LNCaP clone FGC (cell line): ENCODE measurements around the gene MS4A1.

Experiments used
- DNase-seq: peaks from one replicate; pipeline ENCODE4 v3.0.0-alpha.2; 2011; ENCODE audit warnings: low read depth
- H3K4me3 ChIP-seq: 2 replicates; pipeline ENCODE4 v1.5.1; 2011; ENCODE audit warnings: mild to moderate bottlenecking, low read depth, low read length, control low read depth
- TF ChIP-seq, protein P1 (sequence below): IDR thresholded peaks from 2 replicates; pipeline ENCODE4 v1.5.1; 2012; ENCODE audit warnings: mild to moderate bottlenecking; ENCODE audit not compliant: control insufficient read depth, insufficient read depth; ENCODE audit errors: extremely low read depth

Gene MS4A1

DNA sequence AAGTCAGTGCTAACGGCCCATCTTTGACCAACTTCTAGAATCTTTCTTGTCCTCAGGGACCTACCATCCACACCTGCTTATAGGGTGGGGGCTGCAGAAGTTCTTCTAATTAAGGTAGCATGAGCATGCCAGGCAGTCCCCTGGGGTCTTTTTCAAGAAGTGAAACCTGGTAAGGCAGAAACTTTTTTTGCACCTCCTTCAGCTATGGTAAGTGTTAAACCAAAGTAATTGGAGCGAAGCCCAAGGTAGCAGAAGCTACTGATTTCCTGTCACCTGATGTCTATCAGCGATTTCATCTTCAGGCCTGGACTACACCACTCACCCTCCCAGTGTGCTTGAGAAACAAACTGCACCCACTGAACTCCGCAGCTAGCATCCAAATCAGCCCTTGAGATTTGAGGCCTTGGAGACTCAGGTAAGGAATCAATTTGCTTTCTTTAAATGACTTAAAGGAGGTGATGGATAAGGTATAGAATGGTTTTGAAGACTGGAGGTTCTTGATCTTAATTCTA is at the start of gene MS4A1:
TSS of gene MS4A1 (plus strand) at position 317 of the 512 bp plus-strand sequence. CDS start 6,528 bp downstream, outside the sequence.
- no peak for DNase-seq

DNA sequence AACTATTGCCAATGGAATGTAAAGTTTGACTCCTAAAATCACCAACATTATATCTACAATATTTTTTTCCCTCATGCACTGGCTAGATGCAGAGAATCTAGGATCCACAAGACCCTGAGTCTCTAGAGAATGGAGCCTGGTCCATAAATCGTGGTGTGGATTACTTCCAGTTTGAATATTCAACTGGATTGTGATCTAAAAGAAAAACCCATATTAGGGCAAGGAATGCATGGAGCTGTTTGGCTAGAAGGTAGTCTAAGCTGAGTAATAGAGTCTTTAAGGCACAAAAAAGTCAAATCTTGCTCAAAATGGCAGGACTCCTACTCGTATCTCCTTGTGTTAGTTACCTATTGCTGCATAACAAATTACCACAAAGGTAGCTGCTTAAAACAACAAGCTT is 35.6 kb upstream of the MS4A1 start:
- H3K4me3 ChIP-seq: no peak overlapping the region
- no peak for DNase-seq
- TF ChIP-seq, protein P1, sequence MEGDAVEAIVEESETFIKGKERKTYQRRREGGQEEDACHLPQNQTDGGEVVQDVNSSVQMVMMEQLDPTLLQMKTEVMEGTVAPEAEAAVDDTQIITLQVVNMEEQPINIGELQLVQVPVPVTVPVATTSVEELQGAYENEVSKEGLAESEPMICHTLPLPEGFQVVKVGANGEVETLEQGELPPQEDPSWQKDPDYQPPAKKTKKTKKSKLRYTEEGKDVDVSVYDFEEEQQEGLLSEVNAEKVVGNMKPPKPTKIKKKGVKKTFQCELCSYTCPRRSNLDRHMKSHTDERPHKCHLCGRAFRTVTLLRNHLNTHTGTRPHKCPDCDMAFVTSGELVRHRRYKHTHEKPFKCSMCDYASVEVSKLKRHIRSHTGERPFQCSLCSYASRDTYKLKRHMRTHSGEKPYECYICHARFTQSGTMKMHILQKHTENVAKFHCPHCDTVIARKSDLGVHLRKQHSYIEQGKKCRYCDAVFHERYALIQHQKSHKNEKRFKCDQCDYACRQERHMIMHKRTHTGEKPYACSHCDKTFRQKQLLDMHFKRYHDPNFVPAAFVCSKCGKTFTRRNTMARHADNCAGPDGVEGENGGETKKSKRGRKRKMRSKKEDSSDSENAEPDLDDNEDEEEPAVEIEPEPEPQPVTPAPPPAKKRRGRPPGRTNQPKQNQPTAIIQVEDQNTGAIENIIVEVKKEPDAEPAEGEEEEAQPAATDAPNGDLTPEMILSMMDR: no peak

More for the DNA sequence above, at the start of gene MS4A1:
- H3K4me3 ChIP-seq: no peak within 1 kb of the TSS
- TF ChIP-seq, protein P1: no peak

DNA sequence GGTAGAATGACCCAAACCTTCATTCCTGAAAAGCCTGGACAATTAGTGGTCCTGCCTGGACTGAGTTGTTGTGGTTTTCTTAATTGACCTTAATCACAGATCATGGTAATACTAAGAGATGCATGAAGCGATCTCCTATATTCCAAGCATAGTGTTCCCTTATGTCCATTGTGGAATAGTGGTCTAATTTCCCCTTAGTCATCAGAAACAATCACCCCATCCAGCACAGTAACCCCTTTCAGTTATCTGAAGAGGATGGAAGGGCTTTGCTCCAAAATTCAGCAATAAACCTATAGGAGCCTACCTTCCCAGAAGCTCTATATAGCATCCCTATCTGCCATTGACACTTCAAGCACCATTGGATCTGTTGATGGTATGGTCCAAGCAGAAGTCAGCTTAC is 33.0 kb upstream of the MS4A1 start:
- no peak overlapping the region for H3K4me3 ChIP-seq
- DNase-seq: no peak
- TF ChIP-seq, protein P1: no peak

DNA sequence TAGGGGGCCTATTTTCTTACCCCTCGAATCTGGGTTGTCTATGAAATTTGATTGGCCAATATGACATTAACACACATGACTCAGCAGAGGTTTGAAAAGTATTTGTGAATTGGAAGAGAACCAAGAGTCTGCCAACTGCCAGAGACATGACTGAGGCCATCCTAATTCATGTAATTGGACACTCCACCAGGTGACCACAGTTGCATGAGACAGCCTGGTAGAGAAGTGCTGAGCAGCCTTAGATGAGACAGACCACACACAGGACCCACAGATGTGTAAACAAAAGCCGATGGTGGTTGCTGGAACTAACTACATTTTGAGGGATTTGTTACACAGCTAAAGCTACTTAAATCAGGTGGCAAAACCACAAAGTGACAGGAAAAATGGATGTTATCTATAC is 27.1 kb upstream of the MS4A1 start:
- TF ChIP-seq, protein P1: no peak
- H3K4me3 ChIP-seq: no peak overlapping the region
- no peak for DNase-seq

DNA sequence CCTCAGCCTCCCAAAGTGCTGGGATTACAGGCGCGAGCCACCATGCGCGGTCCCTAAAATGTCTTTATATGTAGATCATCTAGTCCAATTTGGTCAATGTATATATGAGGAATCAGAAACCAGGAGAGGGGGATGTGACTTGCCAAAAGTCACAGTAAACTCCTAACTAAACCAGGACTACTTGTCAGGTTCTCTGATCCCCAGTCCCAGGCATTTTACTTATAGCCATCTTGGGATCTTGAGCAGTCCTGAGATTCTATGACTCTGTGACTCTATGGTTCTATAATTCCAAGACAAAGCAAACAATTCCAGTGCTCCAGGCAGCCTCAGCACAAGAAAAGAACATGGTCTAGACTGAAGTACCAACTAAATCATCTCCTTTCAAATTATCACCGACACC is 26.4 kb upstream of the MS4A1 start, which contains the start of gene MS4A5:
TSS of gene MS4A5 (plus strand) at position 301 of the 400 bp plus-strand sequence. CDS start 103 bp downstream, outside the sequence.
- TF ChIP-seq, protein P1: no peak
- no peak for DNase-seq
- no peak within 1 kb of the TSS for H3K4me3 ChIP-seq

DNA sequence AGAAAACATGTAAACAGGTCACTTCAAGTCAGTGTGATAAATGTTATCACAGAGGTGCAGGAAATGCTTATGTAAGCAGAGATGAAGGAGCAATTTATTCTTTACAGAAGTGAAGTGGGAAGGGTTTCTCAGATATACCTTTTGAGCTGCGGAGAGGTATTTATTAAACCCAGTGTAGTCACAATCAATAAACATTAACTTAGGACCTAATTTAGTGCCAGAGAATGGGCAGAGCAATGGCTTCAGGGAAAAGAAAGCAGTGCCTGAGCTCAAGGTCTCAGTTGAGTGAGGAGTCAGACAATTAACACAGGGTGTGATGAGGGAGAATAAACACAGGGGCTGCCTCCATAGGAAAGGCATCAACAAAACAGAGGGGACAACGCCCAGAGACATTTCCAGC is 24.4 kb upstream of the MS4A1 start:
- no peak overlapping the region for H3K4me3 ChIP-seq
- no peak for DNase-seq
- TF ChIP-seq, protein P1: no peak

DNA sequence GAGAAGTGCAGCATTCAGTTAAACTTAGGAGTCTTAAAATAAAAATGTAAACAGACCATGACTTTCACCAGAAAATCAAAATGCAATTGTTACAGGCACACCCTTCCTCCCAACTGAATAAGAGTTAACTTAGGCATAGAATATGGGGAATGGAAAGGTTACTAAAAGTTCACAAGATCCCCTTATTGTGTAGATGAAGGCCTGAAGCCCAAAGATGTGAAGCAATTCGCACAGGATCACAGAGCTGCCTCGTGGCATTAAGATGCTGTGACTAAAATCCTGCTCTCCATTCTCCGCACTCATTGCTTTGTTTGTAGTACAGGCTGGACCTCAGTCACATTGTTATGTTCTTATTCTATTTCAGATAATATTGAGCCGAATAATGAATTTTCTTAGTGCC is 22.2 kb upstream of the MS4A1 start:
- H3K4me3 ChIP-seq: no peak overlapping the region
- TF ChIP-seq, protein P1: no peak
- no peak for DNase-seq
